Calu3 (cell line): ENCODE data around the gene TBC1D1. TPM values are rescaled to one million over a fixed set of nuclear protein-coding genes. Genes with fewer than 3 reads are reported as not detected.

Source experiments
- BruUV-seq: library from RNA; stranded (reverse); fragments of 400-500 nt; replicated peaks from 2 replicates; lab custom pipeline; 2021; lab: Mats Ljungman, UMichigan
- CTCF ChIA-PET: fragments of 300-600 bp; sonication (Branson Sonifier 250); formaldehyde crosslinking; loops from one replicate; lab custom pipeline; 2022; ENCODE audit warnings: antibody characterized with exemption; lab: Charles Lee
- DNase-seq: peaks from one replicate; pipeline ENCODE4 v3.0.0; 2022
- H3K27ac Mint-ChIP-seq: one replicate; pipeline ENCODE4 v1.8.0; 2022; ENCODE audit warnings: mixed read lengths; ENCODE audit not compliant: unreplicated experiment
- H3K27me3 Mint-ChIP-seq: one replicate; pipeline ENCODE4 v1.8.0; 2022; ENCODE audit warnings: mixed read lengths; ENCODE audit not compliant: unreplicated experiment
- H3K36me3 Mint-ChIP-seq: one replicate; pipeline ENCODE4 v1.8.0; 2022; ENCODE audit warnings: mild to moderate bottlenecking, moderate library complexity, mixed read lengths; ENCODE audit not compliant: insufficient read depth, unreplicated experiment
- H3K4me1 Mint-ChIP-seq: one replicate; pipeline ENCODE4 v1.8.0; 2022; ENCODE audit warnings: mild to moderate bottlenecking, low read depth, mixed read lengths; ENCODE audit not compliant: unreplicated experiment
- H3K4me3 Mint-ChIP-seq: one replicate; pipeline ENCODE4 v1.8.0; 2022; ENCODE audit warnings: mild to moderate bottlenecking, low read depth, moderate library complexity, mixed read lengths; ENCODE audit not compliant: unreplicated experiment
- H3K9me3 Mint-ChIP-seq: one replicate; pipeline ENCODE4 v1.8.0; 2022; ENCODE audit warnings: low read depth, mixed read lengths; ENCODE audit not compliant: unreplicated experiment
- CTCF ChIP-seq: fragments of 200-600 bp; IDR thresholded peaks from one replicate; pipeline ENCODE4 v1.8.0; 2022; ENCODE audit warnings: antibody characterized with exemption; ENCODE audit not compliant: unreplicated experiment
- intact Hi-C: fragments of 100-400 bp; cut with micrococcal nuclease; formaldehyde crosslinking; loops from one replicate; pipeline ENCODE4 v1.10.0; 2022; ENCODE audit not compliant: unreplicated experiment
- total RNA-seq: library from RNA; stranded (reverse); gene quantifications from 2 replicates; pipeline ENCODE4 v1.2.3, GENCODE V29; 2022

TBC1D1 gene
- total RNA-seq, 1 experiment from 2014 or later = 39.8 TPM

- H3K9me3 Mint-ChIP-seq = no peaks in the 10 kb centered on the region
- no peak overlapping the region for H3K4me3 Mint-ChIP-seq
- no TSS peak for BruUV-seq
- H3K27ac Mint-ChIP-seq = no peak overlapping the region
- CTCF ChIA-PET = no interaction called here
- no peak for DNase-seq
- H3K27me3 Mint-ChIP-seq = no peaks in the 10 kb centered on the region
- H3K4me1 Mint-ChIP-seq = no peaks in the 10 kb centered on the region
- H3K36me3 Mint-ChIP-seq = no peaks in the 10 kb centered on the region
- no peak for TF ChIP-seq CTCF
- intact Hi-C loops = no loop called here
These were observed 231.2 kb downstream of the TBC1D1 start for GRCh38 chr4:38122060-38122459.

GRCh38 chr4:38123555-38123954 is 232.7 kb downstream of the TBC1D1 start:
- Mint-ChIP-seq H3K36me3 (no peaks in the 10 kb centered on the region), H3K9me3 (no peaks in the 10 kb centered on the region), H3K27ac (no peak overlapping the region), H3K27me3 (no peaks in the 10 kb centered on the region), H3K4me1 (peaks cover 7% of the 10 kb centered on the region), H3K4me3 (no peak overlapping the region)
- intact Hi-C loops = no loop called here
- no peak for DNase-seq
- BruUV-seq = no TSS peak
- CTCF ChIA-PET = no interaction called here
- TF ChIP-seq CTCF = no peak

GRCh38 chr4:38124961-38125360 is 234.1 kb downstream of the TBC1D1 start:
- no peak for TF ChIP-seq CTCF

GRCh38 chr4:38125816-38126215 is 234.9 kb downstream of the TBC1D1 start:
- CTCF ChIA-PET = no interaction called here
- intact Hi-C loops = no loop called here
- peaks cover 15% of the 10 kb centered on the region for H3K4me1 Mint-ChIP-seq
- no peak for TF ChIP-seq CTCF
- no peak overlapping the region for H3K4me3 Mint-ChIP-seq
- no peak overlapping the region for H3K27ac Mint-ChIP-seq
- no peak for DNase-seq
- BruUV-seq = no TSS peak
- no peaks in the 10 kb centered on the region for H3K27me3 Mint-ChIP-seq
- H3K36me3 Mint-ChIP-seq = no peaks in the 10 kb centered on the region
- H3K9me3 Mint-ChIP-seq = no peaks in the 10 kb centered on the region

More at GRCh38 chr4:38124961-38125360, 234.1 kb downstream of the TBC1D1 start:
- H3K36me3 Mint-ChIP-seq = no peaks in the 10 kb centered on the region
- intact Hi-C loops = no loop called here
- DNase-seq = no peak
- H3K27ac Mint-ChIP-seq = no peak overlapping the region
- no peaks in the 10 kb centered on the region for H3K27me3 Mint-ChIP-seq
- no peaks in the 10 kb centered on the region for H3K9me3 Mint-ChIP-seq
- CTCF ChIA-PET = no interaction called here
- H3K4me3 Mint-ChIP-seq = no peak overlapping the region
- no TSS peak for BruUV-seq
- peaks cover 15% of the 10 kb centered on the region for H3K4me1 Mint-ChIP-seq
